ENCODE results near the gene CCDC136.

CCDC136 gene

DNA sequence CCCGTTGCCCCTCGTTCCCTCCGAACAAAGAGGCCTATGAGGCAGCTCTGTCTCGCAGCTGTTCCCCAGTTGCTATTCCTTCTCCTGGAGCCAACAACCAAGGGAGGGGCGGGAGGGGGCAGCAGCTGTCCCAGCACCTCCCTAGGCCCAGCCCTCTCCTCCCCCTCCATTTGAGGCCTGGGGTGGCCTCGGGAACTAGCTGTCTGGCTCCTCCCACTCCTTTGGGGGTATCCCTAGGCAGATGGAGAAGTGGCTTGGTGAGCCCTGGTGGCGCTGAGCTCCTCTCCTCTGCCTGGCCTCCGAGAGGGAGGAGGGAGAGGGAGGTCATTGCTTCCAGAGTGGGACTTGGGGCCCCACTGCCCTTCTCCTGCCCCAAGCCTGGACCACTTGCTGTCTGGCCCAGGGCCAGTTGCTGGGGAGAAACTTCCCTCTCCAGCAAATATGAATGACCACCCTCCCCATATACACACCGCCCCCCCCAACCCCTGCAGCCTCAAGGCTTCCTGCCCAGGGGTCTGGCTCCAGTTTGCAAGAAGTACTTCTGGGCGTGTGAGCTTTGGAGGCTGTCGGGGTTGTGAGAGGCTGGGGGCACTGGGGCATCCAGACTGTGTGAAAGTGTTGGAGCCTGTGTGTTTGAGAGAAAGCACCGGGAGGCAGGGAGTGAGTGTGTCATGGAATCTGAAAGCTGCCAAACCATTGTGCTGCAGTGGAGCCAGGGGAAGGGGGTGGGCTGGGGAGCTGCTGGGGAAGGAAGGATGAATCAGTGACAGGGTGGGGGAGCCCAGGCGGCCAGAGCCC lies 41.6 kb downstream of the CCDC136 start:
- no peak for DNase-seq

DNA sequence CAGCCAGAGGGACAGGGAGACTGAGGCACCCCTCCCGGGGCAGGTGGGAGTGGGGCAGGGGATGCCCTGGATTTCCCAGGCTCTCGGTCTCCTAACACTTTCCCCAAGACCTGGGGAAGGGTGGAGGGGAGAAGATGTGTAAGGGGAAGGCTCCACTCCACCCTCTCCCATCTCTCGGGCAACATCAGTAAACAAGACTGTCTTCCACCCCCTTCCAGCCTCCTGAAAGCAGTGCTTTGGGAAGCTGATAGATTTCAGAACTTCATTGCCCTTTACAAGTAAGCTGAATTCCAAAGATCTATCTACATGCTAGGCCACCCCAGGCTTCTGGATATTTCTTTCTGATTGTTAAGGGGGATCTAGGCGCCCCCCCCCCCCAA lies 42.2 kb downstream of the CCDC136 start:
- DNase-seq = no peak

DNA sequence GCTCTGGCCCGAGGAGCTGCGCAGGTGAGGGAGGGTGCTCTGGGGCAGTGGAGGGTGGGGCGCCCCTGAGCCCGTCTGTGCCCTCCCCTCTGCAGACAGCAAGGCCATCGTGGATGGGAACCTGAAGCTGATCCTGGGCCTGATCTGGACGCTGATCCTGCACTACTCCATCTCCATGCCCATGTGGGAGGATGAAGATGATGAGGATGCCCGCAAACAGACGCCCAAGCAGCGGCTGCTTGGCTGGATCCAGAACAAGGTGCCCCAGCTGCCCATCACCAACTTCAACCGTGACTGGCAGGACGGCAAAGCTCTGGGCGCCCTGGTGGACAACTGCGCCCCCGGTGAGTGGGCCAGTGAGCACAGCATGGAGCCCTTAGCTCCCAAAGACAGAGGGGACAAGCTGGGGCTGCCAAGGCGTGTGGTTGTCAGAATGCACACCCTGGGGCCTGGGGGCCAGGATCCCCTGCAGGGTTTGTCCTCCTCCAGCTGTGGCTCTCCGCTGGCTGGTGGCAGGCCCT lies 43.5 kb downstream of the CCDC136 start:
- no peak for DNase-seq

DNA sequence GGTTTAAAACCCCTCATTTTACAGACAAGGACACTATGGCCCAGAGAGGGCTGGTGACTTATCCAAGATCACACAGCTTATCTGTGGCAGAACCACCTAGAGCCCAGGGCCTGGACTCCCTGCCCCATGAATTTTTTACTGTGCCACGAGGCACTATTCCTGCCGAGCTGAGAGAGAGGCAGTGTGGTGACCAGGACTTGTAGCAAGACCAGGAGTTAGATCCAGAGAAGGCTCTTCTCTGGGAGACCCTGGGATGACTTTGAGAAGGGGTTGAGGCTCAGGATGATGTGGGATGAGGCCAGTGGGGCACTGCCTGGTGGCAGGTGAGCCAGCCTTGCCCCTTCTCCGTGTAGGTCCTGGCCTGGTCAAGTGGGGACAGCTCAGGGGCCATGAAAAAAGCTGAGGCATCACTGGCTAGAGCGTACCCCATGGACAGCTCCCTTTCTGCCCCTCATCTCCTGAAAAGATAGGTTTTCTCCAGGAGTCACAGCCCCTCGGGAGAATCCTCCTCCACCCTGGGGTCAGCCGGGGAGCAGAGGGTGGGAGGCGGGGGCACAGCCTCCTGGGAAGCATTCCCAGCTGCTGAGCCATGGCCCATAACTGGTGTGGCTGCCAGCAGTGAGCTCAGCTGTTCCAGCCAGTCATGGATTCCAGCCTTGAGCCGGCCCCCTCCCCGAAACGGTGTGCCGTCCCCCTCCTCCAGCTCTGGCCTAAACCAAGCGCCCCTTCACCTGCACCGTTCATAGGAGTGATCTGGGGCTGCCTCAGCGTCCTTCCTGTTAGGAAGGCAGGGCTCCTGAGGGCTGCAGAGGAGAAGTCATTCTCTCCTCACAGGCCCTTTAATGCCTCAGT lies 44.2 kb downstream of the CCDC136 start:
- no peak for DNase-seq

DNA sequence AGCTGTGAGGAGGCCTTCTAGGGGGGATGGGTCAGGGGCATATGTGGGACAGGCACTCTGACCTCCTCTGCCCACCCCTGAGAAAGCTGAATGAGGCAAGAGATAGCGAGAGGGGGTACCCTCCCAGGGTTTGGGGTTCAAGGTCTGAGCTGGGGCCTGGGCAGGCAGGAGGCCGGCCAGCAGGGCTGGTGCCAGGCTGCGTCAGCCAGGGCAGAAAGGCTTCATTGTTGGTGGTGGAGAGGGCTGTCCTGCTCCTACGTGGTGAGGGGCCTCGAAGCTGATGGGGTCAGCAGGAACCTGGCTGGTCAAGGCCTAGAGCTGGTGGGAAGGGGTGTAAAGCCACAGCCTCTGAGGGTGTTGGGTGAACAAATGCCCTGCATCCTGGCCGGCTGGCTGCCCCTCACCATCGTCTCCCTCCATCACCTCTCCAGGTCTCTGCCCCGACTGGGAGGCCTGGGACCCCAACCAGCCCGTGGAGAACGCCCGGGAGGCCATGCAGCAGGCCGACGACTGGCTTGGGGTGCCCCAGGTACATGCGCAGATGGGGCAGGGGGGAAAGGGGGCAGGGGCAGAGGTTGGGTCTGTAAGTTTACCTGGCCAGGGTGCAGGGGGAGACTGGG lies 45.1 kb downstream of the CCDC136 start:
- DNase-seq = no peak

DNA sequence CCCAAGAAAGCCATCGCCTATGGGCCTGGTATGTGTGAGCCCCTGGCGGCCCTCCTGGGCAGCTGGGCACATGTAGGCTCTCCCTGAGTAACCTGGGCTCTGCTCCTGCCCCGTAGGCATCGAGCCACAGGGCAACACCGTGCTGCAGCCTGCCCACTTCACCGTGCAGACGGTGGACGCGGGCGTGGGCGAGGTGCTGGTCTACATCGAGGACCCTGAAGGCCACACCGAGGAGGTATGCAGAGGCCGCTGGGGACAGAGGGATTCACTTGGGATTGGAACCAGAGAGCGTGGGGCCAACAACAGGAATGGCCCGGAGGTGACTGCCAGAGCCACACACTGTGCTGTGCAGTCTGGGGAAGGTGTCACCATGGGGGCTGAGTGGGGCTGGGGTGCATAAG lies 45.8 kb downstream of the CCDC136 start:
- DNase-seq = no peak

DNA sequence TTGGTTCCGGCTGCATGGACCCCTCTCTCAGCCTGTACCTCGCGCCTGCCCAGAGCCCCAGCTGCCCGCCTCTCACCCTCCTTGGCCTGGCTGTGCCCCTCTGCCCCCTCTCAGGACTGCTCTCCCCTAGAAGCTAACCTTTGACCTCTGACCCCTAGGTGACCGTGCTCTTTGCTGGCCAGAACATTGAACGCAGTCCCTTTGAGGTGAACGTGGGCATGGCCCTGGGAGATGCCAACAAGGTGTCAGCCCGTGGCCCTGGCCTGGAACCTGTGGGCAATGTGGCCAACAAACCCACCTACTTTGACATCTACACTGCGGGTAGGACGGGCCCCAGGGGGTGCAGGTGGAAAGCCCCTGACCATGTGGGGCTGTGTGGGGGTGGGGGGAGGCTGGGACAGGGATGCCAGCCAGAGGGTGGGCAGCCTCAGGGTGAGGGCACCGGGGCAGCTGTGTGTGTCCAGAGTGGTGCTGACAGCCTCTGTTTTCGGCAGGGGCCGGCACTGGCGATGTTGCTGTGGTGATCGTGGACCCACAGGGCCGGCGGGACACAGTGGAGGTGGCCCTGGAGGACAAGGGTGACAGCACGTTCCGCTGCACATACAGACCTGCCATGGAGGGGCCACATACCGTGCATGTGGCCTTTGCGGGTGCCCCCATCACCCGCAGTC lies 46.5 kb downstream of the CCDC136 start:
- DNase-seq = no peak

DNA sequence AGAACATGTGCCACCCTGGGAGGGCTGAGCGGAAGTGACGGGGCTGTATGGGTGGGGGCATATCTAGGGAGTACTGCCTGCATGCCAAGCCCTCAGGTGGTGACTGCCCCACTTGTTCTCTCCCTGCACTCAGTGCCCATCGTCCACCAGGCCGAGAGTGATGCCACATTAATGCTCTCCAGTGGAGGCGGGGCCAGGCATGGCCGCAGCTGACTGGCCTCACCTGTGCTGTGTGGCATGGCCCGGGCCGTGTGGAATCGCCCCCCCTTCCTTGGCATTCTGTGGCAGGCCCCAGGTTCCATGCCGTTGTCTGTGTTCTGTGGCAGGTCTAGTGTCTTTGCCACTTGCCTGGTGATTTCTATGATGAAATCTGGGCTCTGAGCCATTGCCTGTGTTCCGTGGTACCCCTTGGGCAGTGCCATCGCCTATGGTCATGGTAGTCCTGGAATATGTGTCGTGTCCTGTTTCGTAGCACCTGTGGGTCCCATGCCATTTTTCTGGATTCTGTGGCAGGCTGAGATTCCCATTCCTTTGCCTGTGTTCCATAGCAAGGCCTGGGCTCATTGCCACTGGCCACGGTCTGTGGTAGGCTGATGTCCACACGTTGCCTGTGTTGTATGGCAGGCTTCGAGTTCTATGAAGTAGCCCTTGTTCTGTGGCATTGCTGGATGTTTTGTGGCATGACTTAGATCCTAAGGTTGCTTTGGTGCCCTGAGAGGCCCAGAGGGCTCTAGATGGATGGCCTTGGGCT lies 47.4 kb downstream of the CCDC136 start:
- DNase-seq = no peak

DNA sequence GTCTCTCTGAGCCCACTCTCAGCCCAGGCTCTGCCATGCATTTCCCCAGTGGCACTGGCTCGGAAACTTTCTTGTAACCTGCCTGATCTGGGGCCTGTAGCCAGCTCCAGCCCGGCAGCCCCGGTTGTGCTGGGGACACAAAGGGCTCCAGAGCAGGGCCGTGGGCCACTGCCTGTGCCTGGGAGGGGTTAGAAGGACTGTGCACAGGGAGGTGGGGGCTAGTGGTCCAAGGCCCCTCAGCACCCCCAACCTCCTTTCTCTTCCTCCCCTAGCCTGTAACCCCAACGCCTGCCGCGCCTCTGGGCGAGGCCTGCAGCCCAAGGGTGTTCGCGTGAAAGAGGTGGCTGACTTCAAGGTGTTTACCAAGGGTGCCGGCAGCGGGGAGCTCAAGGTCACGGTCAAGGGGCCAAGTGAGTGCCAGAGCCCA lies 48.0 kb downstream of the CCDC136 start:
- DNase-seq = no peak

DNA sequence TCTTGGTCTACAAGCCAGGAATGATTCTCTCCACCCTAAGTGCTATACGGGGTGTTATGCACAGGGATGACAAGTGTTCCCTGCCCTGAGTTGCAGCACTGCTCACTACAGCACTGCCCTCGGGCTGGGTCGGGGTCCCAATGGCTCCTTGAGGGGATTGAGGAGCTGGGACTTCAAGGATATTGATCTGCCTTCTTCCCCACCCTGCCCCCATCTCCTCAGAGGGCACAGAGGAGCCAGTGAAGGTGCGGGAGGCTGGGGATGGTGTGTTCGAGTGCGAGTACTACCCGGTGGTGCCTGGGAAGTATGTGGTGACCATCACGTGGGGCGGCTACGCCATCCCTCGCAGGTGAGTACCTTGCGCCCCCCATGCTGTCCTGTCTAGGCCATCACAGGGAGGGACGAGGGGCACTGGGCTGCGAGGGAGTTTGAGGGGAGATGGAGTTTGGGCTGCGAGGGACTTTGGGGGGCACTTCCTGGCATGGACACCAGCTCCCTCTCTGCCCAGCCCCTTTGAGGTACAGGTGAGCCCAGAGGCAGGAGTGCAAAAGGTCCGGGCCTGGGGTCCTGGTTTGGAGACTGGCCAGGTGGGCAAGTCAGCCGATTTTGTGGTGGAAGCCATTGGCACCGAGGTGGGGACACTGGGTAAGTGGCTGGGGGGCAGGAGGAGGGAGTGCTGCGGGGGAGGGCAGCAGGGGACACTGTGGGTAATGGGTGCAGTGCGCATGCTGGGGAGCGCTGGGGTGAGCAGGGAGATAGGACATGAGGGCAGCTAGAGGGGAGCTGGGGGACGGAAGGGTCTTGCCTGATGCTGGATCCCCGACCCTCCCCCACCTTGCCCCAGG lies 48.8 kb downstream of the CCDC136 start:
- DNase-seq = no peak

DNA sequence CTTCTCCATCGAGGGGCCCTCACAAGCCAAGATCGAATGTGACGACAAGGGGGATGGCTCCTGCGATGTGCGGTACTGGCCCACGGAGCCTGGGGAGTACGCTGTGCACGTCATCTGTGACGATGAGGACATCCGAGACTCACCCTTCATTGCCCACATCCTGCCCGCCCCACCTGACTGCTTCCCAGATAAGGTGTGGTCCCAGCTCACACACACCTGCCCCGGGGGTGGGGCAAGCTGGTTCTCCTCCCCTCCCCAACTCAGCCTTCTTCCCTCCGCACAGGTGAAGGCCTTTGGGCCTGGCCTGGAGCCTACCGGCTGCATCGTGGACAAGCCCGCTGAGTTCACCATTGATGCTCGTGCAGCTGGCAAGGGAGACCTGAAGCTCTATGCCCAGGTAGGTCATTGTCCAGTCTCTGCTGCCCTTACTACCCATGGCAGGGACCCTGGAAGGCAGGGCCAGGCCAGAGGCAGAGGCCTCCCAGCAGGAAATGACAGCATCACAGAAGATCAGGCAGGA lies 49.5 kb downstream of the CCDC136 start:
- DNase-seq = peak; percentile 38

DNA sequence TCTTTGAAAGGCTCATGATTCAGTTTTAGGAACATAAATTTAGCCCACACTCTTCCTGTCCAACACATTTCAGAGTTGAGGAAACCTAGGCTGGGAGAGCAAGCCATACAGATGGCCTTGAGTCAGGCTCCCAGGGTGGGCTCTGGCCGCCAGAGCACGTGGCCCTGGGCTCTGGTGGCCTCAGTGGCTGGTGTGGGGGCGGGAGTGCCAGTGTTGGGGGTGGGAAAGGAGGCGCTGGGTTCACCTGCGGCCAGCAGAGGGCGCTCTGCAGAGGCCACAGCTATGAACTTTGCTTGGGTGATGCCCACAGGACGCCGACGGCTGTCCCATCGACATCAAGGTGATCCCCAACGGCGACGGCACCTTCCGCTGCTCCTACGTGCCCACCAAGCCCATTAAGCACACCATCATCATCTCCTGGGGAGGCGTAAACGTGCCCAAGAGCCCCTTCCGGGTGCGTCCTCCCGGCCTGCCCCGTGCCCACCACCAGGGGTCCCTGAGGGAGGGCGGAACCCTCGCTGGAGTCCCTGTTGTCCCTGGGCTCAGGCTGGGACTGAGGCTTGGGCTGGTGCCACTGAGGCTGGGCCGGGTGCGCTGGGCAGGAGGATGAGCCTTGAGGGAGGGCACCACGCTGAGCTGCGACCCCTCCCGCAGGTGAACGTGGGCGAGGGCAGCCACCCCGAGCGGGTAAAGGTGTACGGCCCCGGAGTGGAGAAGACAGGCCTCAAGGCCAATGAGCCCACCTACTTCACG lies 50.3 kb downstream of the CCDC136 start:
- DNase-seq = peak; percentile 50

DNA sequence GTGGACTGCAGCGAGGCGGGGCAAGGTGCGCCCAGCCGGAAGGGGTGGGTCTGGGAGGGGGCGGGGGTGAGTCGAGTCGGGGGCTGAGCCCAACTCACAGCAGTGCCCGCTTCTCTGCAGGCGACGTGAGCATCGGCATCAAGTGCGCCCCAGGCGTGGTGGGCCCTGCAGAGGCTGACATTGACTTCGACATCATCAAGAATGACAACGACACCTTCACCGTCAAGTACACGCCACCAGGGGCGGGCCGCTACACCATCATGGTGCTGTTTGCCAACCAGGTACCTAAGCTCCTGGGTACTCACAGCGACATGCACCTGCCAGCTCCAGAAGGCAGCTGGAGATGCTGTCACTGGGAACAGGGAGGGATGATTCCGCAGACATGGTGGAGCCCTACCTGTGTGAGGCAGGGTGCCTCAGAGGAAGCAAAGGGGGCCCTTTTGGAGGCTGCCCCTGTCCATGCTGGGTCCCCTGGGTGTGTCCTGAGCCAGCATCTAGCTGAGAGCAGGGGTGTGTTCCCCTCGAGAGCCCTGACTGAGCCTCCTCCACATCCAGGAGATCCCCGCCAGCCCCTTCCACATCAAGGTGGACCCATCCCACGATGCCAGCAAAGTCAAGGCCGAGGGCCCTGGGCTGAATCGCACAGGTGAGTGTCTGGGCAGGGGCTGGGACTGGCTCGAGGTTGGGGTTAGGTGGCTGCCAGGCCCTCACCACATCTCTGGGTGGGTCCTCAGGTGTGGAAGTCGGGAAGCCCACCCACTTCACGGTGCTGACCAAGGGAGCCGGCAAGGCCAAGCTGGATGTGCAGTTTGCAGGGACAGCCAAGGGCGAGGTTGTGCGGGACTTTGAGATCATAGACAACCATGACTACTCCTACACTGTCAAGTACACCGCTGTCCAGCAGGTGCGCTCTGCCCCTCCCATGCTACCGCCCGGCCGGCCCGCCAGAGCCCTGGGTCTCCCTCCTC lies 51.2 kb downstream of the CCDC136 start:
- DNase-seq = no peak

DNA sequence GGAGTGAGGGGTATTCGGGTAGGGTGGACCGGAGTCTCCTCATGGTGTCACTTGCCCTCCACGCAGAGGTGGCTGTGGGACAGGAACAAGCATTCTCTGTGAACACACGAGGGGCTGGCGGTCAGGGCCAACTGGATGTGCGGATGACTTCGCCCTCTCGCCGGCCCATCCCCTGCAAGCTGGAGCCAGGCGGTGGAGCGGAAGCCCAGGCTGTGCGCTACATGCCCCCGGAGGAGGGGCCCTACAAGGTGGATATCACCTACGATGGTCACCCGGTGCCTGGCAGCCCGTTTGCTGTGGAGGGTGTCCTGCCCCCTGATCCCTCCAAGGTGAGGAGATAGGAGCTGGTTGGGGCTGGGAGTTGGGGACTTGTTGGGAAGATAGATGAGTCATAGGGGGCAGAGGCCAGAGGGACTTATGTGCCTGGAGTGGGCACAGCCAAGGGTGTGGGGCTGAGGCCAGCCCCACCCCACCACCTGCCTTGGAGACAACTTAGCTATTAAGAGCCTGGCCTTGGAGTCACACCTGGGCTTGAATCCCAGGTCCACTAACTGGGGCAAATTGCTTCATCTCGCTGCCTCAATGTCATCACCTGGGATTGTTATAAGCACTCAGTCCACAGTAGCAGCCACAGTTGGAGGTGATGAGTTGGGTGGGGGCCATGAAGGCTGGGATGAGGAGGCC lies 52.3 kb downstream of the CCDC136 start:
- no peak for DNase-seq

DNA sequence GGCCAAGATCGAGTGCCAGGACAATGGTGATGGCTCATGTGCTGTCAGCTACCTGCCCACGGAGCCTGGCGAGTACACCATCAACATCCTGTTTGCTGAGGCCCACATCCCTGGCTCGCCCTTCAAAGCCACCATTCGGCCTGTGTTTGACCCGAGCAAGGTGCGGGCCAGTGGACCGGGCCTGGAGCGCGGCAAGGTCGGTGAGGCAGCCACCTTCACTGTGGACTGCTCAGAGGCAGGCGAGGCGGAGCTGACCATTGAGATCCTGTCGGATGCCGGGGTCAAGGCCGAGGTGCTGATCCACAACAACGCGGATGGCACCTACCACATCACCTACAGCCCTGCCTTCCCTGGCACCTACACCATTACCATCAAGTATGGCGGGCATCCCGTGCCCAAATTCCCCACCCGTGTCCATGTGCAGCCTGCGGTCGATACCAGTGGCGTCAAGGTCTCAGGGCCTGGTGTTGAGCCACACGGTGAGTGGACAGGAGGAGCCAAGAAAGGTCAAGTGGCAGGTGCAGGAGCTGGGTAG lies 53.1 kb downstream of the CCDC136 start:
- no peak for DNase-seq

DNA sequence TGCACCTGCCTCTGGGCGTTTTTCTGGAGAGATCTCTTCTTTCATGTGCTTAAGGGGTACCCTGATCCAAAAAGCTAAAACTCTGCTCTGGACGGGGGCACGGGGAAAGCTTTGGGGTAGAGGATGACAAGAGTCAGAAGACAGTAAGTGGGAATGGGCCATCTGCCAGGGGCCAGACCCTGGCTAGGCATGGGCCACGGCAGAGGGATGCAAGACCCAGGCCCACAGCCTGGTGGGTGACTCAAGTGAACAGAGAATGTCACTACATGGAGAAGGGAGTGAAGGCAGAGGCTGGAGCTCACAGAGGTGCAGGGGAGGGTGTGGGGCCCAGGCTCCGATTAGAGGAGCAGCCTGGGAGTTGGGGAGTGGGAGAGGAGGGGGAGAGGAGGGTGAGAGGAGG lies 53.7 kb downstream of the CCDC136 start:
- DNase-seq = no peak

DNA sequence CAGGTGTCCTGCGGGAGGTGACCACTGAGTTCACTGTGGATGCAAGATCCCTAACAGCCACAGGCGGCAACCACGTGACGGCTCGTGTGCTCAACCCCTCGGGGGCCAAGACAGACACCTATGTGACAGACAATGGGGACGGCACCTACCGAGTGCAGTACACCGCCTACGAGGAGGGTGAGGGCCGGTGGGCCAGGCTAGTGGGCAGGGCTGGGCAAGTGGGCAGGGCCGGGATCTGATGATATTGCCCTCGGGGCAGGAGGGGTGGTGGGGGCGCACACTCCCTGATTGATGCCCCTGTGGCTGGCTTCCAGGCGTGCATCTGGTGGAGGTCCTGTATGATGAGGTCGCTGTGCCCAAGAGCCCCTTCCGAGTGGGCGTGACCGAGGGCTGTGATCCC lies 54.2 kb downstream of the CCDC136 start:
- DNase-seq = no peak
